ENCODE data around the gene HEXIM2.

Gene HEXIM2

DNA sequence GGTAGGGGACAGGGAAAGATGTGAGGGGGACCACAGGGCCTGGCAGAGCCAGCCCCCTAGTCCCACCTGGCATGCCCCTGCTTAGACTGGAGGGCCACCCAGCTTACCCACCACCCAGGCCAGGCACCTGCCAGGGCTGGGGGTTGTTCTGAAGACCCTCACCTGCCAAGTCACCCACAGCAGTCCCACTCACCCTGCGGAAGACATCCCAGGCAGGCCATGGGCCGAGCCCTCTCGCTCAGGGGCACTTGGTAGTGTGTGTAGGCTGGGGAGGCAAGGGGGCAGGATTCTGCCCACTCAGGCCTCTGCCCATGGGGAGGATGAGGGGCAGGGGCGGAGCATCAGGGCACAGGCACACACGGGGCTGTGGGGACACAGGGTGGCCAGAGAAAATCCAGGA is 33.3 kb upstream of the HEXIM2 start:
- DNase-seq, result no peak

DNA sequence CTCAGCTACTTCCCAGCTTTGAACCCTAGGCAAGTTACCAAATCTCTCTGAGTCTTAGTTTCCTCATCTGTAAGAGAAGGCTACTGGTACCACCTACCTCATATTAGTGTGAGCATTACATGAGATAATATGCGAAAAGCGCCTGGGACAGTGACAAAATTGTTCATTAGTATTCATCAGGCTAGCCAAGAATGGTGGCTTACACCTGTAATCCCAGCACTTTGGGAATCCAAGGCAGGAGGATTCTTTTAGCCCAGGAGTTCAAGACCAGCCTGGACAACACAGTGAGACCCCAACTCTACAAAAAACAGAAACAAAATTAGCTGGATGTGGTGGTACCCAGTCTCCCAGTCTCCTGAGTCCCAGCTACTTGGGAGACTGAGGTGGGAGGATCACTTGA is 32.7 kb upstream of the HEXIM2 start:
- no peak for DNase-seq

DNA sequence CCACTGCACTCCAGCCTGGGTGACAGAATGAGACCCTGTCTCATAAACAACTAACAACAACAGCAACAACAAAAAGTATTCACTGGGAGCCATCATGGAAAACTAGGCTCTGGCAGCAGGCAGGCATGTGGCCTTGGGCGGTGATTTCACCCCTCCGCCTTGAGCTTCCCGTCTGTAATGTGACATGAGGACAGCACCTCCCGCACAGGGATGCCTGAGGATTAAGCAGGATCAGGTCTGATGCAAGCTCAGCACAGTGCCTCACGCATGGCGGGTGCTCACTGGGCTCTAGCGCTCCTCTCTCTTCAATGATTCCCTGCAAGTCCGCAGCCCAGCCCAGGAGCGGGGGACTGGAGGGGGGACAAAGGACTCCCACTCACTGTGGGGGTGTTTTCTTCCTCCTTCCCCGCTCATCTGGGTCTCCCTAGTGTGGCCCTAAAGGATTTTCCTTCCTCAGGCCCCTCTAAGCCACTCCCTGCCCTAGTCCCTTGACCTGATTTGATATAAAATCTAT is 32.2 kb upstream of the HEXIM2 start:
- DNase-seq, result no peak

DNA sequence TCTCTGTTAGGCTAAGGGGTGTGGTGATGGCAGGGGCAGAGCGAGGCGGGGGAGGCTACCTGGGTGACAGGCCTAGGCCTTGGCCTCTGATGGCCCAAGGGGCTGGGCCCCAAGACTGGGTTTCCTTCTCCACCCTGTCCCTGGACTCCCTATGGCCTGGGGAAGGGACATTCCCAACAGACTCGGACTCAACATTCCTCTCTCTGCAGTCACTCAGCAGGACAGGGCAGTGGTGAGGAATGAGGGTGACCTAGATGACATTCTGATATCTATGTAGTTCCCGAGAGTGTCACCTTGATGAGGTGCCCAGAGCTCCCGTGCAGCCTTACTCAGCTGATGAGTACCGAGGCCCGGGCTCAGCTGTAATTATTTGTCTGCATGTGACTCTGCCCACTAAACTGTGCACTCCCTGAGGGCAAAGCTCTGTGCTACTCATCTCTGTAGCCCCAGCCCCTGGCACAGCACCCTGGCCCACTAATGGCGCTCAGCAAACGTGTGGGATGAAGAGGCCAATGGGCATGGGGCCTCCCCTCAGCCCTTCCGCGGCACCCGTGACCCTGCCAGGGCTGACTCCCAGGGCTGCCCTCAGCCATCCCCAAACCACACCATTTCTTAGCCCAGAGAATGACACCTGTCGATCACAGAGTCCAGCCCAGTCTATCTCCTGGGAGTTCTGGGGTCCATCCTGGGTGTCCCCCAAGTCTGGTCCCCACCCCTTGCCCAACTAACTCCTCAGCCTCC is 31.6 kb upstream of the HEXIM2 start:
- no peak for DNase-seq

DNA sequence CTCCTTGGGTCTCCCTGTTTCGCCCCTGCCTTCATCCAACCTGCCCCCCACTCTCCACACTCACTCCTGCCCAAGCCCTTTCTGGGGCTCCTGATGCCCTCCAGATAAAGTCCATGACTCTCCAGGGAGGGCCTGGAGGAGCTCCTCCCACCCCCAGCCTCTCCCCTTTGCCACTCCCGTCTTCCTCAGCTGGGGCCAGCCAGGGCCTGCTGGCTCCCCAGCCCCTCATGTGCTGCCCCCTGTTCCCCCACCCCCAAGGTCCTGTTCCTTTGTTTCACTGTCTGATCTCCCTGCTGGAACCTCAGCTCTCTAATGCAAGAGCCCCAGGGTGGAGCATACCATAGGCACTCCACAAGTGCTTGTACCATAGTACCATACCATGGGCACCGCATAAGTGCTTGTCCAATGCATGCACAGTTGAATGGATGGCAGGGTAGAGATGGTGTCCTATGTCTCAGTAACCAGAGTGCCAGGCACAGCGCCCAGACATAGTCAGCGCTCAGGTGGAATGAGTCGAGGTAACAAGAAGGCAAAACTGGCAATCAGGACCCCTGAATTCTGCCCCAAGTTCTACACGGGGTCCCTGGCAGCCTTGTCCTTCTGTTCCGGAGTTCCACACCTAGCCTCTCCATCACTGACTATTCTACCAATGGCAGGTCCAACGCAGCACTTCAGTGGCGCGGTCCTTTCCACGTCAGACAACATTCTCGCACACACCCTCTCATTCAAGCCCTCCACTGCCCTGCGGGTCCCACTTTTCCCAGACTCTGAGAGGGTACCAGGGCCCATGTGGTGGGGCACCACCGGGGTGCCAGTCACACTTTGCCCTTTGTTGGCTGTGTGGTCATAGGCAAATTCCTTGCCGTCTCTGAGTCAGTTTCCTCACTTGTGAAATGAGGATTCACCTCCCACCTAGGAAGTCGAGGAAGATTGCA is 30.7 kb upstream of the HEXIM2 start:
- no peak for DNase-seq

DNA sequence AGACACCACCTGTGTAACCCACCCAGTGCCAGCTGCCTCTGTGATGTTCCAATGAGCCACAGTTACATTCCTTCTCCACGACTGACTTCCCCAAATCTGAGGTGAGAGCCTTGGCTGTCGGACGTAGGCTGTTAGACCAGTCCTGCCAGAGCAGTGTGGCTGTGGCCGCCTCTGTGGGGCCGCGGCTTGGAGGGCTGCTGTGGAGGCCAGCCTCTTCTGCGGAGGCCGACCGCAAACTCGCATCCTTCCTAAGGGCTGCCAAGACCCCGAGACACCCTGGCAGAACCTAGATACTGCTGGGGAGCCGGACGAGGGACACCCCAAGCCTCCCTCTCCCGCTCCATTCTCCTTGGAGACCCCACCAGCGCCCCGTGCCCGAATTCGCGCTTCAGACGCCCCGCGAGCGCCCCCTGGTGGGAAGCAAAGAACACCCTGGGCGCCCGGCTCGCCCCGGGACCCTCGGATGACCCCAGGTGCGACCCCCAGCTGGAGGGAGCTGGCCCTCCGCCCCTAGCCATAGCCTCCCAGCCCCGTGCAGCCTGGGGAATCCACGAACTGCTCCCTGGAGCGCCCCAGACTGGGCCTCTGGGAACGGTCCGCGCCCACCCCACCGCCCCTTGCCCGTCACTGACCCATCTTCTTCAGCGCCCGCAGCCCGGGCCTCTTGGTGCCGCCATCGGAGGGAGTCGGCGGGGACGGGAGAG is 29.9 kb upstream of the HEXIM2 start:
- peak; percentile 34 for DNase-seq

DNA sequence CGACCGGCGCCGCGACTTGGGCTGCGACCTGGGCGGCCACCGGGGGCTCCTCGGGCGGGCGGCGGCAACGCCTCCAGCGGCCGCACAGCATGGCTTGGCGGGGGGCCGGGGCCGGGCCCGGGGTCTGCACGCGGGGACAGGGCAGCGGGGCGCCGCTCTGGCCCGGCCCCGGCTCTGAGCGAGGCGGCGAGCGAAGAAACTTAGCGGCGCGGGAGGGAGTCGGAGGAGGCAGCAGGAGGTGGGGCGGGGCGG is 29.4 kb upstream of the HEXIM2 start, which contains the start of gene PLCD3:
PLCD3 (minus strand) TSS at position 196 of the 252 bp plus-strand sequence; CDS start at position 91, 105 bp downstream.
- no peak for DNase-seq

DNA sequence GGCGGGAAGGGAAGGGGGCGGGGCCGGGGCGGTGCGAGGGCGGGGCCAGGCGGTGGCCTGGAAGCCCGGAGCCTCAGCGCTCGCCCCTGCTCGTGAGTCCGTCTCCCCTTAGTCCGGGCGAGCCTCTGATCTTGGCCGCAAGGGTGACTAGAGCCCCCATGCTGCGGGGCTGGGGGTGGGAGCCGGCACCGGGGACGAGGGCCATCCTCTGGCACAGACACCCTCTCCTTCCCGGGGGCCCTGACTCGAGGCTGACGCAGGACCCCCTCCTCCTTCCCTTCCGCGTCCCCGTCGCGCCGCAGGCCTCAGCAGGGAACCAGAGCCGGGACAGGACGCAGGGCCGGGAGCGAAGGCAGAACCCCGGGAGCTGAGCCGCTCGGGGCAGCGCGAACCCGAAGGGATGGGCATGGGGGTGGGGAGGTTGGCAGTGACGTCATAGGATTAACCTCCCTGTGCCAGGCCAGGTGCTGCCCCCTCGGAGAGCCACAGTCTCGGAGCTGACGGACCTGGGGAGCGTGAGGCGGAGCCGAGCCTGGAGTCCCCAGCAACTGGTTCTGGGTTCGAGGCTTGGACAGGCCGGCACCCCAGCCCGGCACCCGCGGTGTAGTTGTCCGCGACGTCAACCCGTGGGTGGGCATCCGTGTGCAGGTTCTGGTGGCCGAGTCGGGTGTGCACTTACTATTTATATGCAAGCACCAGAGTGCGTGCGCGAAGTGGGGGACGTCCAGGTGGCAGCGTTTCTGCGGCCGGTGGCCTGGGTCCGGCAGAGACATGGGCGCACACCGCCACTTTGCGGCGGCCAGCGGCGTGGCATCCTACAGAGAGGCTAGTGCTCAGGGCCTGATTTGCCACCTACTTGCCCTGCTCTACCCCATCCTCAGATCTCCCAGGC is 28.9 kb upstream of the HEXIM2 start:
- DNase-seq, result peak; percentile 57

DNA sequence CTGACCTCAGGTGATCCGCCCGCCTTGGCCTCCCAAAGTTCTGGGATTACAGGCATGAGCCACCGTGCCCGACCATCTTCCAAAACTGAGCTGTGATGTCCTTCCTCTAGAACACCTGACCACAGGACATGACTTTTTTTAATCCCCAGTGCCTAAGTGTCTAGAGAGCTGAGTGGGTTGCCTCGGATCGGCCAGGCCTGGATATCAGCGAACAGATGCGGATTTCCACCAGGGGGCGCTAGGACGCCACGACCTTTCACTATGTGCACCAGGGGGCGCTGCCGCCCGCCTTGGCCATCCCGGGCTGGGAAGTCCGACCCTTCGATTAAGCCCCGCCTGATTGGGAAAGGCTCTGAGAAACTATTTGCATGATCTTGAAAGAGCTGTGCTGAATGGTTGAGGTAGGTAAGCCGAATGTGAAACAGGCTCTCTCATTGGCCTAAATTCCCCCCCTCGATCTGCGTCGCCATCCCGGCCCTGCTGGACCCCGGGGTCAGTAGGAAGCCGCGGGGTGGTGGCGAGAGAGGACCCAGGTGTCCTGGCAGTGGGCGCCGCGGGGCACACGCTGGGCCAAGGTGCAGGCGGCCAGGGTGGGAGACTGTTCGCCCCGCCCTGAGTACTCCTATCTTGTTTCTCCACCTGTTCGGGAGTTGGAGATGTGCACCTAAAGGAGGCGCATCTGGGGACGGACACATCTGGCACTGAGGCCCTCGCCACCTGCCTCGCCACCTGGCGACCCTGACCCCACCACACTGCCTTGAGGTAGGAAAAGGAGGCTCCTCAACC is 26.3 kb upstream of the HEXIM2 start, which contains the start of gene ACBD4:
ACBD4 (plus strand) TSS at position 496 of the 786 bp plus-strand sequence. CDS start 458 bp downstream, outside the sequence.
- DNase-seq, result peak; percentile 94

DNA sequence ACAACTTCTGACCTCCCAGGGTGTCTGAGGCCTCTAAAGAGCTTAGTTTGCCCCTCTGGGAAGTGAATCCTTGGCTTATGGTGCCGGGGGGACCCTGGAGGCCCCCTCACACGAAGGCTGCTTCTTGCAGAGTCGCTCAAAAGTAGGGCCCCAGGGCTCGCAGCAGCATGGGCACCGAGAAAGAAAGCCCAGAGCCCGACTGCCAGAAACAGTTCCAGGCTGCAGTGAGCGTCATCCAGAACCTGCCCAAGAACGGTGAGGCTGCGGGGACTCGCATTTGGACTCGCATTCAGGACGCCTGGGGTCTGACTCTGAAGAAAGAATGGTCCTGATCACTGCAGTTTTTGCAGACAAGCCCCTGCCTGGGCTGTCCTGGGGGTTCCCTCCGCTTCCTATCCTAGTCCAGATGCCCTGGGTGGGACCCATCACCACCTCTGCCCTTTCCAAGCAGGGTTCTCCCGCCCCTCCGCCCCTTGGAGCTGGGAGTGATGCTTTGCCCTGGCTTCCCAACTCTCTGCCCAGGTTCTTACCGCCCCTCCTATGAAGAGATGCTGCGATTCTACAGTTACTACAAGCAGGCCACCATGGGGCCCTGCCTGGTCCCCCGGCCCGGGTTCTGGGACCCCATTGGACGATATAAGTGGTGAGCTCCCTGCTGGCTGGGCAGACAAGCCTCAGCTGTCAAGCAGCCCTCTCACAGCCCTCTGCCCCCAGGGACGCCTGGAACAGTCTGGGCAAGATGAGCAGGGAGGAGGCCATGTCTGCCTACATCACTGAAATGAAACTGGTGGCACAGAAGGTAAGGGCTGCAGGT is 25.5 kb upstream of the HEXIM2 start:
- no peak for DNase-seq

DNA sequence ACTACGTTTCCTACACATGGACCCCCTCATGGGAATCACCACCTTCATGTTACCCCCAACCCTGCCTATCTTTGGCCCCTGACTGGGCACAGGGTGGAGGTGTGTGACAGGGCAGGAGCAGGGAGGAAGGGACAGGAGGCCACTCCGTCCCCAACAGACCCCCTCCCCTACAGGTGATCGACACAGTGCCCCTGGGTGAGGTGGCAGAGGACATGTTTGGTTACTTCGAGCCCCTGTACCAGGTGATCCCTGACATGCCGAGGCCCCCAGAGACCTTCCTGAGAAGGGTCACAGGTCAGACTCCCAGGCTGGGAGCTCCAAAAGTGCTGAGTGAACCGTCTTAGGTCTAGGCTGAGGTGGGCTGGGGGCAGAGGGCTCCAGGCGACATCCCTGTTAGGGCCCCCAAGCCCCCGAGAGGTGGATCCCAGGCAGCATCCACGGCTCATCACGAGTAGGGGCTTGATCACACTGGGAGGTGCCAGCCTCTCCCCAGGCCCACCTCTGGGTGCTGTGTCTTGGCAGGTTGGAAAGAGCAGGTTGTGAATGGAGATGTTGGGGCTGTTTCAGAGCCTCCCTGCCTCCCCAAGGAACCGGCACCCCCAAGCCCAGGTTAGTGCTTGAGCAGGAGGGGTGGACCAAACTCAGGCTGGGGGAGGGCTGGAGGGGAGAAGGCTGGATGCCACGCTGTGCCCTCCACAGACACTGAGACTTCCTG is 24.7 kb upstream of the HEXIM2 start:
- no peak for DNase-seq

DNA sequence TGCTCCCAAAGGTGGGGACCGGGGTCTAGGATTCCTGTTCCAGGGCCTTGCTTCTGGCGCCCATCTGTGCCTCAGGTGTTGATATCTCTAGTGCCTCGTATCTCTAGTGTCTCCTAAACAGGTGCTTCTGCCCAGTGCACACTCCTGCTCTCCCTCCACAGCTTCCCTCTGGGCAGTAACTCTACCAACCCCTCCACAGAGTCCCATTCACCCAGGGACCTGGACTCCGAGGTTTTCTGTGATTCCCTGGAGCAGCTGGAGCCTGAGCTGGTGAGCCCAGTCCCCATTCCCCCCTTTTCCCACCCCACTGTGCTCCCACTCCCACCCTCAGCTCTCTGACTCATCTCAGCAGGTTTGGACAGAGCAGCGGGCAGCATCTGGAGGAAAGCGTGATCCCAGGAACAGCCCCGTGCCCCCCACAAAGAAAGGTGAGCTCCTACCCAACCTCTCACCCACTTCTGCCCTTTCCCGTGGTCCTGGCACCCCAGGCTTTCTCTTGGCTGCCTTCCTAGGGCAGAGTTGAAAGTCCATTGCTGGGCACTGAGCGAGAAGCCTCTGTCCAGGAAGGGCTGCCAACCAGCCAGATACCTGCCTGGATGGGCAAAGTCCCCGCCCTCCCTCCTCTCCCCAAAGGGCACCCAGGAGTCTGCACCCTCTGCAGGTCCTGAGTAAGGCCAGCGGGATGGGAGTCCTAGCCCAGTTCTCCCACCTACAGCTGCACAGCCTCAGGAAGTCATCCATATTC is 23.9 kb upstream of the HEXIM2 start:
- DNase-seq, result no peak

DNA sequence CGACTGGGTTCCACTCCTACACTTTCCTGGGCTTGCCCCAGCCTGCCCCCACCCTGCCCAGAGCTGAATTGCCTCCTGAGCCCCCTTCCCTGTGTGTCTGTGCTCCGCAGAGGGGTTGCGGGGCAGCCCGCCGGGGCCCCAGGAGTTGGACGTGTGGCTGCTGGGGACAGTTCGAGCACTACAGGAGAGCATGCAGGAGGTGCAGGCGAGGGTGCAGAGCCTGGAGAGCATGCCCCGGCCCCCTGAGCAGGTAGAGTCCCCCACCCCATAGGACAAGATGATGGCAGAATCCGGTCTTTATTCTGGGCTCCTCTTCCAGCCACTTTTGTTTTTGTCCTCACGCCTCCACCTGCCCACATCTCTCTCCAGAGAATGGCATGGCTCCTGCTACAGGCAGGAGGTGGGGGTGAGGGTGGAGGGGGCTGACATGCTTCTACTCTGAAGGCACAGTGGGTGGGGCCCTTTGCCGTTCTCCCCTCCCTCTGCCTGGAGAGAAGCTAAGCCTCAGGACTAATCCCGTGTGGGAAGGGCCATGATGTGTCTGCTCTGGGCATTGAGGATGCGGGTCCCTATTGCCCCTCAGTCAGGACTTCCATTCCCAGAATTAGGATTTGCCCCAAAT is 22.7 kb upstream of the HEXIM2 start:
- DNase-seq, result no peak

DNA sequence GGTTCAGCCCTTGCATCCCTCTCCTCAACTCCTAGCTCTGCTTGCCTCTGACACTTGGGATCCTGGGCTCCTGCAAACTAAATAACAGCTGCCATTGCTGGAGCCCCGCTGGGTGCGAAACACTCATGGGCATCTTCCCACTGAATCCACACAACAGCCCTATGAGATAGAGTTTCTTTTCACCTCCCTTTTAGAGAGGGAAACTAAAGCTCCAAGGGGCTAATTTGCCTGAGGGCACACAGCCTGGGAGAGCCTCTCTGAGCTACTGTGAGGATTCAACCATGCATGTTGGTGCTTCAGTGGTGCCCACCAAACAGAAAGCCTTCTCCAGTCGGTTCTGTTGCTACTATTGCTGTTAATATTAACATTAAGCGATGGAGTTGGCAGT is 22.1 kb upstream of the HEXIM2 start:
- no peak for DNase-seq

DNA sequence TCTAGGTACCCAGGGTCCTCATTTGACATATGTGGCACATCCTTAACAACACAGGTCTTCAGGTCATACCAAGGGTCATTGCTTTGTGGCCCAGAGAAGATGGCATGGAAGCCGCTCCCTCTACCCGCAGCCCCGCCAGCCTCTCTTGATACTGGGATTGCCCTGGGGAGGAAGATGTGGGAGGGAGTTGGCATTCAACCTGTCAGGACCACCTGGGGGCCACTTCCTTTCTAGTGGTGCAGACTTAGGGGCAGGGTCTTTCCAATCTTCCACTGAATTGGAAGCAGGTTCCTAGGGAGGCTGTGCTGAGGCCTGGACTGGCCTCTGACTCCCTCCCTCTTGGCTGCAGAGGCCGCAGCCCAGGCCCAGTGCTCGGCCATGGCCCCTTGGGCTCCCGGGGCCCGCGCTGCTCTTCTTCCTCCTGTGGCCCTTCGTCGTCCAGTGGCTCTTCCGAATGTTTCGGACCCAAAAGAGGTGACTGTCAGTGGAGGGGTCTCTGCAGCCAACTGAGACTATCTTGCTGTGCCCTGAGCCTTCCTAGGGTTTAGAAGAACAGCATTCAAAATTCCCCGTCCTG is 18.5 kb upstream of the HEXIM2 start:
- DNase-seq, result no peak

DNA sequence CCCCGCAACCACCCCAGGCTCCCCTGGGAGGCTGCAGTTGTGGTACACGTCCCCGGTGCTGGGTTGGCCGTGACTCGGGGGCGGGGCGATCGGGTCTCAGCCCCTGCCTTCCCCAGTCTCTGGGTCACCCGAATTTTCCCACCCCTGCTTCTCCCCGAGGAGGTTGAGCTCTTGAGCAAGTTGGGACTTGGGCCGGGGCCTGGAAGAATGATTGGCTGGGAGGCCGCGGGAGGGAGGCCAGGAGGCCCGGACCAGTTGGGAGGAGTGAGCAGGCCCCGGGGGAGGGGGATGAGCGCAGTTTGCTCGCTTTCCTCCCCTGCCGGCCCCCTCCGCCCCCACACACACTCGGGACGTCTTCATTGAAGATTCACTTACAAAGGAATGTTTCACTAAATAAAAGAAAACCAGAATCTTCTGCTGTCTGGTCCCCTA is 17.9 kb upstream of the HEXIM2 start:
- no peak for DNase-seq

DNA sequence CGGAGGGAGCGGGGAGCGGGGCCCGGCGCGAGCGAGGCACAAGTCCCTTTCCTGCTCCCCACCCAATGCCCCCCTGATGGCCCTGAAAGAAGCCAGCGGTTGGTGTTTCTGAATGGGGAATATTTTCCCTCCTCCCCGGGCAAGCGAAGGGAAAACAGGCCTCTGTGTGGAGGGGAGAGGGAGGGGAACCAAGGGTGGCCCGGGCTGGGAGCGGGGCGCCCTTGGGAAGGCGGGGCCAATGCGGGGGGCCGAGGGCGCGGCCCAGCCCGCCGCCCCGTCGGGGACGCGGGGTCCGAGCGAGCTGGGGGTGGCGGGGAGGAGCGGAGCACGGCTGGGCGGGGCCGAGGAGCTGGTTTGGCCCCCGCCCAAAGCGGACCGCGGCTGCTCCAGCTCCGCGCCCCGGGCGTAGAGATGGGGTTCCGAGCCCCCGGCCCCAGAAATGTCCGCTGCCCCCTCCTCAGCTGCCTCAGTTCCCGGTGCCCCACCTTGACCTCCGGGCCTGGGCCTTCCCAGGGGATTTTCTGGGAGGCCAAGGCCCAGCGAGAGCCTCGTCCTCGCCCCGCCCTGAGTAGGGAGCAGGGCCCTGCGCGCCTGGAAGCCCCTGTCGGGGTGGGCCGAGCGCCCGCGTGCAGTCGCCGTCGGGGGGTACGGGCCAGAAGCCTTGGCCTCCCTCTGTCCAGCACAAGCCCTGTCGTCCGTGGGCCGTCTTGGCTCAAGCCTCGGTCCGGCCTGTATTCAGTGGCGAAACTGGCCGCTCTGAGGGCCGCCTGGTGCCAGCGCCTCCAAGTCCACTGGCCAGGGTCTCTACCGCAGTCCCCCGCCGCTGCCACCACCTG is 17.3 kb upstream of the HEXIM2 start:
- no peak for DNase-seq

Data from NK-92 treated with Interleukin-12 subunit alpha and Interleukin-12 subunit beta, amount 100 ng/mL, for 24 hours (cell line).